Midbrain (tissue), 1 donor: Measurements from ENCODE around the gene TOLLIP.
"Not testable (repeated sequence)": the region's sequence is repeated elsewhere in the genome, so short reads cannot be mapped to it uniquely, and the experiment has no call there.

Experiments used
- DNase-seq: peaks from one replicate; lab custom pipeline; 2025; lab: John Stamatoyannopoulos, UW

Gene TOLLIP

DNA sequence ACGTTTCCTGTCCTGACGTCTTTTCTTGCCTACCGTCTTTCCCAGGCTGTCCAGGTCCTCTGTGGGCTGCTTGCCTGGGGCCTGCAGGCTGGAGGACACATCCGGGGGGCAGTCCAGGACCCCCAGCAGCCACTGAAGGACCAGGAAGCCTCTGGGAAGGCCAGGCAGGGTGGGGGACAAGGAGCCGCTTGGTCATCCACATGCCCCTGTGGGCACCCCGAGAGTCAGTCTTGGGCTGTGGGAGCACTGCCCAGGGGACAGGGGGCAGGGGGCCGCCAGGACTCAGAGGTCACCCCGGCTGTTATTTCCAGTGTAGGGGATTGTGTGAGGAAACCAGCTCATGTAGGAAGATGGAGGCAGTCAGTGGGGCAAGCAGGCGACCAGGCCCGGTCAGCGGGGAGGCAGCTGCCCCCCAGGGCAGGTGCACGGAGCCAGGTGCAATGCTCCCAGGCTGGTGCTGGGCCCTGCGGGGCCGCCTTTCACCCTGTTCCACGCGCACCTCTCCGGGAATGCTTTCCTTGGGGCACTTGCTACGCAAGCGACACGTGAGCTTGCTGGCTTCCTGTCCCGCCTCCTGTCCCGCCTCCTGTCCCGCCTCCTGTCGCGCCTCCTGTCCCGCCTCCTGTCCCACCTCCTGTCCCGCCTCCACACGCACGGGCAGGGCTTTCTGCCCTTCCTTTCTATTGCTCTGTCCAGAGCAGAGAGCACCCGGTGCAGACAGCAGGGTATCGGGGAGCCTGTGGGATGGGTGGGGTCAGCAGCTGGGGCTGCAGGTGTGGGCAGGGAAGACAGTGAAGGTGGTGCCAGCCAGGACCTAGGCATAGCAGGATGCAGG lies 47.0 kb downstream of the TOLLIP start:
- DNase-seq = peak; percentile 92

DNA sequence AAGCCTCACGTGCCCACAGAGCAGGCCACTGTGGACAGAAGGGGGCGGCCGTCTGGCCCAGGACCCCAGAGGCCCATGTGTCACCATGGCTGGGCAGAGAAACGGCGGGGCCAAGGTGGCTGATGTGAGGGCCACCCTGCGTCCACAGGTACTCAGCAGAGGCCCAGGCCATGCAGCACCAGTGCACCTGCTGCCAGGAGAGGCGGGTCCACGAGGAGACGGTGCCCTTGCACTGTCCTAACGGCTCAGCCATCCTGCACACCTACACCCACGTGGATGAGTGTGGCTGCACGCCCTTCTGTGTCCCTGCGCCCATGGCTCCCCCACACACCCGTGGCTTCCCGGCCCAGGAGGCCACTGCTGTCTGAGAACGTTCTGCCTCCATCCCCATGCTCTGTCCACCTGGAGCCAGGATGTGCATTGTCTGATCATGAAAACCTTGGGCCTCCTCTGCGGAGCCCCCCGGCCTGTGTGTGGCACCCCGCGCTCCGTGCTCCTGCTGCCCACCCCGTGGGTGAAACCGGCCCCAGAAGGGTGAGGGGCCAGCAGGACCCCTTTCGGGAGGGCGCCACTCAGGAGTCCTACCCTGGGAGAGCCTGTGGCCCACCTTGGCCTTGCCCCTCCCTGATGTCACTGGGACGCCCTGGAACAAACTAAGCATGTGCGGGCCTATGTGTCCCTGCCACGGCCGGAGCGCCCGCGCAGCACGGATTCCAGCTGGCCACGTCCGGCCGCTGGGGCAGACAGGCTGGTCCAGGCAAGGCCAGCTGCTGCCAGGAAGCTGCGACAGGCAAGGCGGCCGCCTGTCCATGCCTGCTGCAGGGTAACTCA lies 48.0 kb downstream of the TOLLIP start:
- no peak for DNase-seq

DNA sequence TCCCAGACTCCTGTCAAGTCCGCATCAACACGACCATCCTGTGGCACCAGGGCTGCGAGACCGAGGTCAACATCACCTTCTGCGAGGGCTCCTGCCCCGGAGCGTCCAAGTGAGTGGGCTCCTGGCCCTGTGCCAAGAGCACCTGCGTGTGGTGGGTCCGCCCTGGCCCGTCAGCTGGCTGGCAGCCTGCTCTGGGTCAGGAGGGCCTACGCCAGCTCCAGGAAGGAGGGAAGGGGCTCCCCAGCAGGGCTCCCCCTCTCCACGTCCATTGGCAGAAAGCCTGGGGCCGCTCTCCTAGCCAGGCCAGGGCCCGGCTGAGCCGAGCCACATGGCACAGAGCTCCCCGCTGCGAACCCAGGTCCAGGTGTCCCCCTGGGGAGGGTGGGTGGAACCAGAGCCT lies 48.8 kb downstream of the TOLLIP start:
- DNase-seq = no peak

DNA sequence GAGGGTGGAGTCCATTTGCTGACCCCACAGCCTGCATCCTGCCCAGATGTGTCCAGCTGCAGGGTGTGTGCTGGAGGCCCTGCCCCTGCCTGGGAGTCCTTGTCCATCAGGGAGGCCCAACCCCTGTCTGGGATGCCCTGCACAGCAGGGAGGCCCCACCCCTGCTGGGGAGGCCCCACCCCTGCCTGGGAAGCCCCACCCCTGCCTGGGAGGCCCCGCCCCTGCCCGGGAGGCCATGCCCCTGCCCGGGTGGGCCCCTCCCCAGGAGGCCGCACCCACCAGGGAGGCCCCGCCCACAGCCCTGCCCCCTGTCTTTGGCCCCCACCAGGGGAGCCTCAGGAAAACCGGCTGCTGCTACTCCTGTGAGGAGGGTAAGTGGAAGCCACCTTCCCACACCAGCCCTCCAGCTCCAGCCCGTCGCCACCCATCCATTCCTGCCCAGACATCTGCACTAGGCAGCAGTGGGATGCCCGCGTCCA lies 49.4 kb downstream of the TOLLIP start:
- DNase-seq = no peak

DNA sequence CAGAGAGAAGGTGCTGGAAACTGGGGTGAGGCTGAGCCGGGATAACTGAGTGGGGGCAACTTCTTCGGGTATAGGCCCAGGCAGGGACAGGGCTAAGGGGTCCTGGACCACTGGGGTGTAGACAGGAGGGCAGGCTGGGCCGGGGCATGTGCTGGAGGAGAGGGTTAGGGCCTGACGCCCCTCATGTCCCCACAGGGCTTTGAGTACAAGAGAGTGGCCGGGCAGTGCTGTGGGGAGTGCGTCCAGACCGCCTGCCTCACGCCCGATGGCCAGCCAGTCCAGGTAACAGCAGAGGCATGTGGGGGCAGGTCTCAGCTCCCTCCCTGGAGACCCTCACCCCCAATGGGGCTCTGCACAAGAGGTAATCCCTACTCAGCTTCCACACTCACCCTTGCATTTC lies 49.9 kb downstream of the TOLLIP start:
- DNase-seq = no peak

DNA sequence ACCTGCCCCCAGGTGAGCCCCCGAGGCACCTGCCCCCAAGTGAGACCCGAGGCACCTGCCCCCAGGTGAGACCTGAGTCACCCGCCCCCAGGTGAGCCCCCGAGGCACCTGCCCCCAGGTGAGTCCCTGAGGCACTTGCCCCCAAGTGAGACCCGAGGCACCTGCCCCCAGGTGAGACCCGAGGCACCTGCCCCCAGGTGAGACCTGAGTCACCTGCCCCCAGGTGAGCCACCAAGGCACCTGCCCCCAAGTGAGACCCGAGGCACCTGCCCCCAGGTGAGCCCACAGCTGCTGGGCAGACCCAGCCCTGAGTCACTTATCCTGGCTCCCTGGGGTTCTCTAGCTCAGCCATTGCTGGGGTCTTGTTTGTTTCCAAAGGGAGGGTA lies 50.4 kb downstream of the TOLLIP start:
- DNase-seq = no peak

DNA sequence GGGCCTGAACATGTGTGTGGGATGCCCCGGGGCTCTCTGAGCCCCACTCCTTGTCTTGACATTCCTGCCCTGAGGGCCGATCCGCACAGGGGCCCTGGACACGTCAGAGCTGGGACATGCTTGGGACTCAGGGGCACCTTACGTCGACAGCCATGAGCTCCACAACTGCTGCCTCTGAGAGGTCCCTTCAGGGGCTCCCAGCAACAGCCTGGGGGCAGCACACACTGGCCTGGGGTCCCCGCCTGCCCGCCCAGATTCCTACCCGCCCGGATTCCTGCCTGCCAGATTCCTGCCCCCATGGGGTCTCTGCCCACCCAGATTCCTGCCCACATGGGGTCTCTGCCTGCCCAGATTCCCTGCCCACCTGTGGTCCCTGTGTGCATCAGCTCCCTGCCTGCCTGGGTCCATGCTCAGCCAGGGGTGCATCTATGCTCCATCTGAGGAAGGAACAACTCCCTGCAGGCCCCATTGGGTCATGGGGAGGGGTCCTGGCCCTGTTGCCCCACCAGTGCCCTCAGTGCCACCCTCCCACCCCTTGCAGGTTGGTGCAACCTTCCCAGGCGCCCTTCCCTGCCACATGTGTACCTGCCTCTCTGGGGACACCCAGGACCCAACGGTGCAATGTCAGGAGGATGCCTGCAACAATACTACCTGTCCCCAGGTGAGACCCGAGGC lies 50.9 kb downstream of the TOLLIP start:
- DNase-seq = no peak

DNA sequence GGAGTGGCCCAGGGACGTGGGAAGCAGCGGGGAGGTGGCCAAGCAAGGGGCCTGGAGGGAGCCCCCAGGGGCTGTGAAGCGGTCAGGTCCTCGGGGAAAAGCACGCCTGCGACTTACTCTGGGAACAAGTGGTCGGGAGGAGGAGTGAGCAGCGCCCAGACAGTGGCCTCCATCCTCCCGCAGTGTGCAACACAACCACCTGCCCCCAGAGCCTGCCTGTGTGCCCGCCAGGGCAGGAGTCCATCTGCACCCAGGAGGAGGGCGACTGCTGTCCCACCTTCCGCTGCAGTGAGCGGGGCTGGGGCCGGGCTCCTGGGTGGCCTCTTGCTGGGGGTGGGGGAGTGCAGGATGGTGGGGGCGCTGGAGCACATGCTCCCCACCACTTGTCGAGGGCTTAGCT lies 51.5 kb downstream of the TOLLIP start:
- DNase-seq = no peak

DNA sequence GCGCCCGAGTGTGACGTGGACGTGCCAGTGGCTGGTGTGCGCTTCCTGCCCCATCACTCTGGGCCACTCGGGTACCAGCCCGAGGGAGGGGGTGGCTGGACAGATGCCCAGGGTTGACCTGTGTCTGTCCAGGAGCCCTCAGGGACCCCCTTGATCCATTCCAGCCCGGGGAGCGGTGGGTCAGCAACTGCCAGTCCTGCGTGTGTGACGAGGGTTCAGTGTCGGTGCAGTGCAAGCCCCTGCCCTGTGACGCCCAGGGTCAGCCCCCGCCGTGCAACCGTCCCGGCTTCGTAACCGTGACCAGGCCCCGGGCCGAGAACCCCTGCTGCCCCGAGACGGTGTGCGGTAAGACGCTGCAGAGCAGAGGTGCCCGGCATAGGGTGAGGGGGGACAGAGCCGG lies 52.1 kb downstream of the TOLLIP start:
- DNase-seq = no peak

DNA sequence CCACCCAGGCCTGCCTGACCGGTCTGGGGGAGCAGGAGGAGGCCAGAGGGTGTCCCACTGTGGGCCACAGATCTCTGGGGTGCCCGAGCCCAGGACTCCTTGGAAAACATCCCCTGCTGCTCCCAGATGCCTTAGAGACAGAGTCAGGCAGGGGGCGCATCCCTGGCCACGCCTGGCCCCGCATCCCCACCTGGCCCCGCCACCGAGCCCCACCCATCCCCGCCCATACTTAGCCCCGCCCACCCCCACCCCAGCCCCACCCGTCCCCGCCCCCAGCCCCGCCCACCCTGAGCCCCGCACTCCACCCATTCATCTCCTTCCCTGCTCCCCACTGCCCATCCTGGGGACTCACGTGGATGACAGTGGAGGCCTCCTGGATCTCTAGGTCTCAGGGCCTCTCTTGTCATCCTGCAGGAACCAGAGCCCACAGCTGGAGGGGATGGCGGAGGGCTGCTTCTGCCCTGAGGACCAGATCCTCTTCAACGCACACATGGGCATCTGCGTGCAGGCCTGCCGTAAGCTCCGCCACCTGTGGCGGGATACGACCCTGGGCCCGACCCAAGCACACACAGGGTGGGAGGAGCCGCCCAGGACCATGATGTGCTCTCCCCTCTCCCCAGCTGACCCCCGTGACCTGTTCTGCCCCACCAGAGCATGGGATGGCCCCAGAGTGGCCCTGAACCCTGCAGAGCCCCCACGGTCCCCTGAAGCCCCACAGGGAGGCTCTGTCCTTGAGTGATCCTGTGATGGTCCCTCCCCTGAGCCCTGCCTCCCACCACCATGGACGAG lies 53.0 kb downstream of the TOLLIP start:
- DNase-seq = no peak

DNA sequence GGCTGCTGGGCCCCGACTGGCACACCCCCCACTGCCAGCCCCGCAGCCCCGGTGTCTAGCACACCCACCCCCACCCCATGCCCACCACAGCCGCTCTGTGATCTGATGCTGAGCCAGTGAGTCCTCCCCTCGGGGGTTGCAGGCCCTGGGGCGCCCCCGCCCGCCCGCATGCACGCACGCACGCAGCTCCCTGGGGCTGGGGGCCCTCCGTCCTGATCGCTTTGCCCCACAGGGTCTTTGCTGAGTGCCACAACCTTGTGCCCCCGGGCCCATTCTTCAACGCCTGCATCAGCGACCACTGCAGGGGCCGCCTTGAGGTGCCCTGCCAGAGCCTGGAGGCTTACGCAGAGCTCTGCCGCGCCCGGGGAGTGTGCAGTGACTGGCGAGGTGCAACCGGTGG lies 54.3 kb downstream of the TOLLIP start:
- DNase-seq = no peak

DNA sequence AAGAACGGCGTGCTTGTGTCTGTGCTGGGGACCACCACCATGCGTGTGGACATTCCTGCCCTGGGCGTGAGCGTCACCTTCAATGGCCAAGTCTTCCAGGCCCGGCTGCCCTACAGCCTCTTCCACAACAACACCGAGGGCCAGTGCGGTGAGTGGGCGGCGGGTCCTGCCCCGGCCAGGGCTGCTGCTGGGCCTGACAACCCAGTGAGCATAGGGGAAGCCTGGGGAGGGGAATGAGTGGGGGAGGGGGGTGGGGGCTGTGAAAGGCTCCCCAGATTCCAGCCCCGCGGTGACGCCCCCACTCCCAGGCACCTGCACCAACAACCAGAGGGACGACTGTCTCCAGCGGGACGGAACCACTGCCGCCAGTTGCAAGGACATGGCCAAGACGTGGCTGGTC lies 54.7 kb downstream of the TOLLIP start:
- no peak for DNase-seq

DNA sequence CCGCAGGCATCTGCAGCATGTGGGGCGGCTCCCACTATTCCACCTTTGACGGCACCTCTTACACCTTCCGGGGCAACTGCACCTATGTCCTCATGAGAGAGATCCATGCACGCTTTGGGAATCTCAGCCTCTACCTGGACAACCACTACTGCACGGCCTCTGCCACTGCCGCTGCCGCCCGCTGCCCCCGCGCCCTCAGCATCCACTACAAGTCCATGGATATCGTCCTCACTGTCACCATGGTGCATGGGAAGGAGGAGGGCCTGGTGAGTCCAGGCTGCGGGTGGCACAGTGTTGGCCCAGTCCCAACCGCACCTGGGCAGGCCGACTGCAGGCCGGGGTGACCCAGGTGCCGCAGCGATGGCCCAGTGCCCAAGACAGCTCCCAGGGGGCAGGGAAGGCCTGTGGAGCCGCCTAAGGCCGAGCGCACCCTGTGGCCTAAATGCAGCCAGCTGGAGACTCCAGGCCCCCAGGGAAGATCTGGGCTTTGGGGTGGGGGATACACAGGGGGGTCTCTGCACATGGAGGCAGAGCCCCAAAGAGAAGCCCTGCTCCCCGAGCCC lies 55.3 kb downstream of the TOLLIP start:
- no peak for DNase-seq

DNA sequence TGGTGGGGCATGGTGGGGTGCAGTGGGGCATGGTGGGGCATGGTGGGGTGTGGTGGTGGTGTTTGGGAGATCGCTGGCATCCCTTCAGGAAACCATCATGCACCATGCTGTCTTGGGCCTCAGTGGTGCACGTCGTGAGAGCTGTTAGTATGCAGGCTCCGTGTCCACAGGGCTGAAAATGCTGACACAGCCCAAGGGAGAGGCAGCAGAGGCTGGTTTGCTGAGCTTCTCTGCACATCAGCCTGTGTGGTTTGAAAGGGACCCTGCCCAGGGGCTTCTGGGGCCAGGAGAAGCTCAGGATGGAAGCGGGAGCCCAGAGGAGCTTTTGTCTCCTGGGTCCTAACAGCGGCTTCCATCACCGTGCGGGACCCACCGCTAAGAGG lies 56.3 kb downstream of the TOLLIP start:
- no peak for DNase-seq

DNA sequence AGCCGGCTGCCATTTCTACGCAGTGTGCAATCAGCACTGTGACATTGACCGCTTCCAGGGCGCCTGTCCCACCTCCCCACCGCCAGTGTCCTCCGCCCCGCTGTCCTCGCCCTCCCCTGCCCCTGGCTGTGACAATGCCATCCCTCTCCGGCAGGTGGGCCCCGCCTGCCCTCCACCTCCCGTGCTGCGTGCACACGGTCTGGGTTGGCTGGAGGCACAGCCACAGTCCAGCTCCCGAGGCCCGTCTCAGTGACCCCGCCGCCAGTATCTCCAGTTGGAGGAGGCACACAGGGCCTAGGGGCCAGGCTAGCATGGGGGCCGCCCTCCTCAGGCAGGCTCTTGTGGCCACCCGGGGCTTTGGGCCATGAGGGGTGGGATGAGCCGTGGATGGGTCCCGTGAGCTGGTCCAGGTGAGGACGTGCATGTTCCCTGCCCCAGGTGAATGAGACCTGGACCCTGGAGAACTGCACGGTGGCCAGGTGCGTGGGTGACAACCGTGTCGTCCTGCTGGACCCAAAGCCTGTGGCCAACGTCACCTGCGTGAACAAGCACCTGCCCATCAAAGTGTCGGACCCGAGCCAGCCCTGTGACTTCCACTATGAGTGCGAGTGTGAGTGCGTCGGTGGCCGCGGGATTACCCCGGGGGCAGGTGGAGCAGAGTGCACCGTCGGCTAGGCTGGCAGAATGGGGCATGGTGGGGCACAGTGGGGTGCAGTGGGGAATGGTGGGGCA lies 56.9 kb downstream of the TOLLIP start:
- no peak for DNase-seq

DNA sequence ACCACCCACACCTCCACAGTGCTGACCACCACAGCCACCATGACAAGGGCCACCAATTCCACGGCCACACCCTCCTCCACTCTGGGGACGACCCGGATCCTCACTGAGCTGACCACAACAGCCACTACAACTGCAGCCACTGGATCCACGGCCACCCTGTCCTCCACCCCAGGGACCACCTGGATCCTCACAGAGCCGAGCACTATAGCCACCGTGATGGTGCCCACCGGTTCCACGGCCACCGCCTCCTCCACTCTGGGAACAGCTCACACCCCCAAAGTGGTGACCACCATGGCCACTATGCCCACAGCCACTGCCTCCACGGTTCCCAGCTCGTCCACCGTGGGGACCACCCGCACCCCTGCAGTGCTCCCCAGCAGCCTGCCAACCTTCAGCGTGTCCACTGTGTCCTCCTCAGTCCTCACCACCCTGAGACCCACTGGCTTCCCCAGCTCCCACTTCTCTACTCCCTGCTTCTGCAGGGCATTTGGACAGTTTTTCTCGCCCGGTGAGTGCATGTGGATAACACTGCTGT lies 58.1 kb downstream of the TOLLIP start:
- no peak for DNase-seq

DNA sequence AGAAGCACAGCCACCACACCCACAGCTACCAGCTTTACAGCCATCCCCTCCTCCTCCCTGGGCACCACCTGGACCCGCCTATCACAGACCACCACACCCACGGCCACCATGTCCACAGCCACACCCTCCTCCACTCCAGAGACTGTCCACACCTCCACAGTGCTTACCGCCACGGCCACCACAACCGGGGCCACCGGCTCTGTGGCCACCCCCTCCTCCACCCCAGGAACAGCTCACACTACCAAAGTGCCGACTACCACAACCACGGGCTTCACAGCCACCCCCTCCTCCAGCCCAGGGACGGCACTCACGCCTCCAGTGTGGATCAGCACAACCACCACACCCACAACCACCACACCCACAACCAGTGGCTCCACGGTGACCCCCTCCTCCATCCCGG lies 59.0 kb downstream of the TOLLIP start:
- not testable (repeated sequence) for DNase-seq

DNA sequence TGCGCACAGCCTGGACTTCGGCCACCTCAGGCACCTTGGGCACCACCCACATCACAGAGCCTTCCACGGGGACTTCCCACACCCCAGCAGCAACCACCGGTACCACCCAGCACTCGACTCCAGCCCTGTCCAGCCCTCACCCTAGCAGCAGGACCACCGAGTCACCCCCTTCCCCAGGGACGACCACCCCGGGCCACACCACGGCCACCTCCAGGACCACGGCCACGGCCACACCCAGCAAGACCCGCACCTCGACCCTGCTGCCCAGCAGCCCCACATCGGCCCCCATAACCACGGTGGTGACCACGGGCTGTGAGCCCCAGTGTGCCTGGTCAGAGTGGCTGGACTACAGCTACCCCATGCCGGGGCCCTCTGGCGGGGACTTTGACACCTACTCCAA lies 60.5 kb downstream of the TOLLIP start:
- not testable (repeated sequence) for DNase-seq

DNA sequence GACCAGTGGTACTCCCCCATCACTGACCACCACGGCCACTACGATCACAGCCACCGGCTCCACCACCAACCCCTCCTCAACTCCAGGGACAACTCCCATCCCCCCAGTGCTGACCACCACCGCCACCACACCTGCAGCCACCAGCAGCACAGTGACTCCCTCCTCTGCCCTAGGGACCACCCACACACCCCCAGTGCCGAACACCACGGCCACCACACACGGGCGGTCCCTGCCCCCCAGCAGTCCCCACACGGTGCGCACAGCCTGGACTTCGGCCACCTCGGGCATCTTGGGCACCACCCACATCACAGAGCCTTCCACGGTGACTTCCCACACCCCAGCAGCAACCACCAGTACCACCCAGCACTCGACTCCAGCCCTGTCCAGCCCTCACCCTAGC lies 62.4 kb downstream of the TOLLIP start:
- not testable (repeated sequence) for DNase-seq

DNA sequence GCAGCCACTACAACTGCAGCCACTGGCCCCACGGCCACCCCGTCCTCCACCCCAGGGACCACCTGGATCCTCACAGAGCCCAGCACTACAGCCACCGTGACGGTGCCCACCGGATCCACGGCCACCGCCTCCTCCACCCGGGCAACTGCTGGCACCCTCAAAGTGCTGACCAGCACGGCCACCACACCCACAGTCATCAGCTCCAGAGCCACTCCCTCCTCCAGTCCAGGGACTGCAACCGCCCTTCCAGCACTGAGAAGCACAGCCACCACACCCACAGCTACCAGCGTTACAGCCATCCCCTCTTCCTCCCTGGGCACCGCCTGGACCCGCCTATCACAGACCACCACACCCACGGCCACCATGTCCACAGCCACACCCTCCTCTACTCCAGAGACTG lies 63.1 kb downstream of the TOLLIP start:
- DNase-seq = not testable (repeated sequence)

DNA sequence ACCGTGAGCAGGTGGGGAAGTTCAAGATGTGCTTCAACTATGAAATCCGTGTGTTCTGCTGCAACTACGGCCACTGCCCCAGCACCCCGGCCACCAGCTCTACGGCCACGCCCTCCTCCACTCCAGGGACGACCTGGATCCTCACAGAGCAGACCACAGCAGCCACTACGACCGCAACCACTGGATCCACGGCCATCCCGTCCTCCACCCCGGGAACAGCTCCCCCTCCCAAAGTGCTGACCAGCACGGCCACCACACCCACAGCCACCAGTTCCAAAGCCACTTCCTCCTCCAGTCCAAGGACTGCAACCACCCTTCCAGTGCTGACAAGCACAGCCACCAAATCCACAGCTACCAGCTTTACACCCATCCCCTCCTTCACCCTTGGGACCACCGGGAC lies 63.7 kb downstream of the TOLLIP start:
- DNase-seq = not testable (repeated sequence)
